C1 segment of cervical spinal cord (tissue), 14 donors: ENCODE measurements around the gene SYMPK.

ENCODE experiments used
- DNase-seq, 14 donors: peaks; one replicate each; lab custom pipeline; 2025; lab: John Stamatoyannopoulos, UW

The SYMPK gene

DNA sequence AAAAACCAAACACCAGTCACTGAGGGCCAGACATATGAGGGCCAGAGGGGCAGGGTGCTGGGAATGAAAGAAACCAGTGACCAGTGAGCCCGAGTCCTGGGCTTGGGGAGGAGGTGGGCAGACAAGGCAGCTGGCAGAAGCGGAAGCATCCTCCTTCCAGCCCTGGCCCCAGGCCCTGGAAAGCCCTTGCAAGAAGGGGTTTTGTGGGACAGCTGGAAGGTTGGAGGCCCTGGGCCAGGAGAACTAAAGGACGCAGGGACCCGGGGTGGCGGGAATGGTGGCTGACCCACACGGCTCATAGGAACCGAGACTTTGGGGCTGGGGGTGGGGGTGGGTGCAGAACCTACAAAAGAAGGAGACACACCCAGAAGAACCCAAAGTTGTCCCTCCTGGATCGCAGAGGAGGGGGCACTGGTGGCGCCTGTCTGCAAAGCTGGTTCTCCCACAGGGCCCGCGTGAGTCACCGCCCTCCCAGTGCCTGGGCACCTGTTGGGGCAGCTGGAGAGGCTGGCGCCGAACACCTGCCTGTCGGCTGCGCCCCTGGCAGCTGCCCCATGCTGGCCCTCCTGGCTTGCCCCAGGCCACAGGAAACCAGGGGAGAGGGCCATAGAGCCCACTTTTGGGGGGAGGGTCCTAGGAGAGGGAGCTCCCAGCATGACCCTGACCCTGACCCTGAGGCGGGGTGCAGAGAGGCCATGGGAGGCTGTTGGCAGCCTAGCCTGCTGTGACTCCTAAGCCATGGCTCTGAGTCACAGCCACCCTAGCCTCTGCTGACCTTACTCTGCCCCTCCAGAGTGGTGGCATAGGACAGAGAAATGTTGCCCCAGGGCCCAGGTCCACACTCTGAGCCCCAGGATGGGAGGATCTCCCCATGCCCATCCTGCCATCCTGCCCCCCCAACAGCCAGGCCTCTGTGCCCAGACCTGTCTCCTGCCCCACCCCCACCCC is 81.5 kb downstream of the SYMPK start:
- peak in 1 of 14 donors; percentile 54 for DNase-seq

DNA sequence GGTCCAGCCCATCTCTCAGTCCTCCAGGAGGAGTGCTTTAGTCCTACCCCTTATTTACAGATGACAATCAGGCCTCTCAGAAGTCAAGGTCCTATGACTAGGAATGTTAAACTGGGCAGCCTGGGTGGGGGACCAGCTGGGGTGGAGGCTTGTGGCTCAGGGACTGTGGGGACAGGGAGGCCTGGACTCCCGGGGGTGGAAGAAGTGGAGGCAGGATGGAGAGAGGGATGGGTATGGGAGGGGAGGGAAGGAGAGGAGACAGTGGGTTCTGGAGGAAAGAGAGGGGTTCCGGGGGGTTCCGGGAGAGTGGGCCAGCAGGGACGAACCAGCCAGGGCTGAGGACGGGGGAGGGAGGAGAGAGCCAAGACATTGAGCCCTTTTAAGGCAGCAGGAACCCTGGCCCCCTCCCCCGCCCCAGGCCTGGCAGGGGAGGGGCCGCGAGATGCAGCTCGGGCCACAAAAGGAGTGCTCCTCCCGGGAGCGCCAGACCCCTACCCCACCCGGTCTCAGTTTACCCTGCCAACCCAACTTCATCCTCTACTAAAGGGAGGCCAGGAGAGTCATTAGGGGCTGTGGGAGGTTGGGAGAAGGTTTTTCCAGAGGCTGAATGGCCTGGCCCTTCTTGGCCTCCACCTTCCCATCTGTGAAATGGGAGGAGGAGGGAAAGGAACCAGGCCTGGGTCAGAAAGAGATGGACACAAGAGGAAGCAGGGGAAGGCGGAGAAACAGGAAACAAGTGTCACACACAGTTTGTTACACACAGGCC is 82.3 kb downstream of the SYMPK start:
- DNase-seq, result no peak

DNA sequence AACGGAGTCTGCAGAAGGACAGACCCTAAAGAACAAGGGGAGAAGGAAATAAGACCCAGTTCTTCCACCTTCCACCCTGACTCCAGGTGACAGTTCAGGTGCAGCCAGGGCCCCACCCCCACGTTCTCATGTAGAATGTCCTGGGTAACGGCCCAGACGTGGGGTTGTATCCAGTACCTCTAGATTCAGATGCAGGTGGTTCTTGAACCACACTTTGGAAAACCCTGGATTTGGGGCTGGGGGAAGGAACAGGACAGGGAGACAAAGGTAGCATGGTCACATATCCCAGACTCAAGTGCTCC is 82.8 kb downstream of the SYMPK start:
- DNase-seq, result no peak

DNA sequence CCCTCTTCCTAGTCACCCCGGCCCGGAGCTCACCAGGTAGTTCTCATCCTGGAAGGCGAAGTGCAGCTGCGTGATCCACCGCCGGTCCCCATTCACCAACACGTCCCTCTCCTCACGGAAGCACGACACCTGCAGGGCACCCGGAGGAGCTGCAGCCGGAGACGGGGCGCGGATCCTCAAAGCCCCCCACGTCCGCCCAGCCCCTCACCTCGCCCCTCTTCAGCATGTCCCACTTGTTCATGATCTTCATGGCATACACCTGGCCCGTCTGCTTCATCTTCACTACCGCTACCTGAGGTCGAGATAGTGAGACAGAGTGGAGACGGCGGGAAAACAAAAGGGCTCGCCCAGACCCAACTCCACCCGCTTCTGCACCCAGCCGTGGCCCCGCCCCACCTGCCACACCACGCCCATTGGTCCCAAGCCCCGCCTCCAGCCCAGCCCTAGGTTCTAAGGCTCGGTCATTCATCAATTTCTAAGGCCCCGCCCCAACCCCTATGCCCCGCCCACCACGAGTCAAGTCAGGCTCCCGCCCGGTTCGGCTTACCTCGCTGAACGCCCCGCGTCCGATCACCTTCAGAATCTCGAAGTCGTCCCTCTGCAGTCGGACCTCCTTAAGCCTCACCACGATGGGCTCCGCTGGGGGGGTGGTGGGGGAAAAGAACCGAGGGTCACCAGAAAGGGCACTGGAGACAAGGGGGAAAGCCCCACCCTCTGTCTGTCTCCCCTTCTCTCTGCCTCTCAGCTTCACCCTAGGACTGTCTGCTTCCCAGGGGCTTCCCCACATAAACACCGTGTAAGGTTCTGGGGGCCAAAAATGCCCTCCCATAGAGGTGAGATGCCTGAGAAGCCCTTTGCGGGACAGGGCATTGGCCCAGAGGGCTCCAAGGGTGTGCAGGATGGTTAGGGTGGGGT is 83.5 kb downstream of the SYMPK start:
- no peak for DNase-seq

DNA sequence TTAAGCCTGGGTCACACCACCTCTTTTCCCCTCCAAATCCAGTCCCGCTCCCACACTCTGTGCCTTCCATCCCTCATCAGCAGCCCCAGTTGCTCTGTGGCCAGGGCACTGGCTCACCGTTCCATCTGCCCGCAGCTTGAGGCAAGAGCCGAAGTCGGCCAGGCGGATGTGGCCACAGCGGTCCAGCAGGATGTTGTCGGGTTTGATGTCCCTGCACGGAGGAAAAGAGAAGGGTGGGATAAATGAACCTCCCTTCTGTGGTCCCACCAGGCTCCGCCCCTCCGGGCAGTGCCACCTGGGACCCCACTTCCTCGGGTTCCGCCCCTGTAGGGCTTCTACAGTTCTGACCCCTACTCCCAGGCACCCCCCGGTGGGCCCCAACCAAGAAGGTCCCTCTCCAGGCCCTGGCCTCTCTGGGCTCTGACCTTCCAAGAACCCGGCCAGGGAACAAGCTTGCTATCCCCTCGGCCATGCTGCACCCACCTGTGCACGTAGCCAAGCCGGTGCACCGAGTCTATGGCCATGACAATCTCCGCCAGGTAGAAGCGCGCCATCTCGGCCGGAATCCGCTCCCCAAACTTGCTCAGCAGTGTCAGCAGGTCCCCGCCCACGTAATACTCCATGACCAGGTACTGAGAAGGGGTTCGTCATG is 84.8 kb downstream of the SYMPK start:
- DNase-seq, result no peak

DNA sequence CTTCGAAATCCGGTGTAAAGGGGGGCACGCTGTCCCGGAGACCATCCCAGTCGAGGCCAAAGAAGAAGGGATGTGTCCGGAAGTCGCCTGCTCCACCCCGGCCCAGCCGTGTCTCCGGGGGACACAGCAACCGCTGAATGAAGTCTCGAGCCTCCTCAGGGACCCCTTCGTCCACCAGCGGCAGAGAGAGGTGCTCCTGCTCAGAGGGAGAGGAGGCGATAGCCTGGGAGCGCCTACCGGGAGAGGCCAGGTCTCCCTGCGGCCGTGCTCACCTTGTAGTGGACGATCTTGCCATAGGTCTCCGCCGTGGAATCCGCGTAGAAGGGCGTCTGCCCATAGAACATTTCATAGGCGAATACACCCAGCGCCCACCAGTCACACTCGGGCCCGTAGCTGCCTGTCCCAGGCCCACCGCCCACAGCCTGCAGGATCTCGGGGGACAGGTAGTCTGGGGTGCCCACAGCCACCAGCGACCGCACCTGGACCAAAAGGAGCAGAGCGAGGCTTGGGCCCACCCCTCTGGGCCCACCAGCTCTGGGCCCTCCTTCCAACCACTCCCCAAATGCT is 85.5 kb downstream of the SYMPK start:
- no peak for DNase-seq

DNA sequence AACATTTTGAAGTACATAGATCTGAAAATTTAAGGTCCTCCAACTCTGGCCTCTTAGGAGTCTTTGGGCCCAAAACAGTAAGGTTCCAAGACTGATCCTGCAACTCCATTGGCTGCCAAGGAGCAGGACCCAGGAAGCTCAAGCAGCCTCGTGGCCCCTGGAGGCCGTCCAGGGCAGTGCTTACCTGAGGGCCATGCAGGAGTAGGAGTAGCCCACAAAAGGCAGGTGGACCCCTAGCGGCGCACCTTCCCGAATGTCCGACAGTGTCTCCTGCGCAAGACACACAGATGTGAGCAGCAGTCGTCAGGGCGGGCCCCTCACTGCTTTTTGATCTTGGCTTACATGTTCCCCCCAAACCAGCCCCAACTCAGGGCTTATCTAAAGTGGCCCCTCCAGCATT is 88.2 kb downstream of the SYMPK start:
- no peak for DNase-seq

DNA sequence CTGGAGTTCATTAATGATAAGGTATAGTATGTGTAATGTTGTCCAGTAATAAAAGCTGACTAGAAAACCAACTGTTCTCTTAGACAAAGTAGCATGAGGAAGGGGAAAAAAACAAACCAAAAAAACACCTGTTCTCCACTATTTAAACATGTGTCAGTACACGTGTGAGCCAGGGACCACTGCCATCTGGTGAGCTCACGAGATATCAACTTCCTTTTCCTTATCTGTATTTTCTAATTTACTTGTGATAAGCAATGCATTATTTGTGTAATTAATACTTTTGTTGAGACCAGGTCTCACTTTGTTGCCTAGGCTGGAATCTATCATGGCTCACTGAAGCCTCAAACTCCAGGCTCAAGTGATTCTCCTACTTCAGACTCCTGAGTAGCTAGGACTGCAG is 89.6 kb downstream of the SYMPK start:
- DNase-seq, result no peak

DNA sequence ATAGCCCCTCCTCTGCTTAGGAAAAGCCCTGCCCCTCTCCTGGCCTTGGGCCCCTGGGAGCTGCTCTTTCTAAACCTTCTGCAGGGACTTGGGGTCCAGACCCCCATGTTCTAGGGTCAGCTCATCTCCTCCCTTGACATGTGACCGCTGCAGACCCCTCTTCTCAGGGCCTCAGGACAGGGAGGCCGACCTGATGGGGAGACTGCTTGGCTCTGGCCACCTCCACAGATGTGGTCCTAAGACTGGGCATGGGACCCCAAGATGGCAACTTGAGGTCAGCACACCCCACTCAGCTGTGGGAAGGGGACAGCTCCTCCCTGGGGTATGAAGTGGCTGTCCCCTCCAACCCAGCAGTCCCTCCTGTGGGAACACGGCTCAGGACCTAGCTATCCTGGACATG is 90.0 kb downstream of the SYMPK start:
- no peak for DNase-seq

DNA sequence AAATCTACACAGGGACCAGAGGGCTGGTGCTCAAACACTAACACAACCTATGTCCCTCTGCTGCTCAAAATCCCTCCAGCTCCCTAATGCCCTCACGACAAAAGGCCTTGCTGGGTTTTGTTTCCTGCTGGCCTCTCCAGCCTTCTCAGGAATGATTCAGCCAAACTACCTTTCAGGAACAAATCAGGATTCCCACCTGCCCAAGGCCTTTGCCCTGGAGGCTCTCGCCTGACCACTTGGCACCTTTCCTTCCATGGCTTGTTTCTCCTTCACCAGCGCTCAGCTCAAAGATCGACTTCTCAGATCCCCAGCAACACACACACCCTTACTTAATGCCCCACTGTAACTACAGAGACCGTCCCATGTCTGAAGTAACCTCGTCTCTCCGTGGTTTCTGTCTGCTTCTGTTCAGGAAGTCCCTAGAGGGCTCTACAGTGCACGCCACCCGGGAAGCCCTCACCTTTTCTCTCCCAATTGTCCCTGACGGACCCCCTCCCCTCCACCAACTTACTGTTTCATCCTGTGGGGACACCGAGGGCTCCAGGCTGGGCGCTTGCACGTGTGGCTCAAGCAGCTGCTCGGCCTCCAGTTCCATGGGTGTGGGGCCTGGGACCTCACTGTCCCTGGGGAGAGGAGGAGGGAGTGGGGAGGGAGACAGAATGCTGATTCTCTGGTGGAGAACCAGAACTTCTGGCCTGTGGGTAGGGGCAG is 90.7 kb downstream of the SYMPK start:
- DNase-seq, result no peak

DNA sequence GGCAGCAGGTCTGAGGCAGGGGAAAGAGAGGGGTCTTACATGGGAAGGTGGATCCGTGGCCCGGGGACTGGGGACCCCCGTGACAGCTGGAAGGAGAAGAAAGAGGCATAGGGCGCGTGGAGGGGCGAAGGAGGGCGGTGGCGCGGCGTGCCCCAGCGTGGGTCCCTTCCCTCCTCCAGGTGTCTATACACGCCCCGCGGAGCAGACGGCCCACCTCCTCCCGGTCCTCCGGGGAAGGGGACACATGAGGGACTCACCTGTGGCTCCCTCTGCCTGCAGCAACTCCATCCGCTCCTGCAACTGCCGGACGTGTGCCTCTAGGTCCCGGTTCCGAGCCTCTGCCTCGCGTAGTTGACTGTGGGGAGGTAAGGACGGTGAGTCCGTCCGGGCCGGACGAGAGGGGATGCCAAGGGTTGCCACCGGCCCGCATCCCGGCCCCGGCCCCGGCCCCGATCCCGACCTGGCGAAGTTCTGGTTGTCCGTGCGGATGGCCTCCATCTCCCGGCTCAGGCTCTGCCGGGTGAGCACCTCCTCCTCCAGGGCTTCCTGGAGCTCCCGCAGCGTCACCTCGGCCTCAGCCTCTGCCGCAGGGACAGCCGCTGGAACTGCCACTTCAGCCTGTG is 91.5 kb downstream of the SYMPK start:
- DNase-seq, result no peak

DNA sequence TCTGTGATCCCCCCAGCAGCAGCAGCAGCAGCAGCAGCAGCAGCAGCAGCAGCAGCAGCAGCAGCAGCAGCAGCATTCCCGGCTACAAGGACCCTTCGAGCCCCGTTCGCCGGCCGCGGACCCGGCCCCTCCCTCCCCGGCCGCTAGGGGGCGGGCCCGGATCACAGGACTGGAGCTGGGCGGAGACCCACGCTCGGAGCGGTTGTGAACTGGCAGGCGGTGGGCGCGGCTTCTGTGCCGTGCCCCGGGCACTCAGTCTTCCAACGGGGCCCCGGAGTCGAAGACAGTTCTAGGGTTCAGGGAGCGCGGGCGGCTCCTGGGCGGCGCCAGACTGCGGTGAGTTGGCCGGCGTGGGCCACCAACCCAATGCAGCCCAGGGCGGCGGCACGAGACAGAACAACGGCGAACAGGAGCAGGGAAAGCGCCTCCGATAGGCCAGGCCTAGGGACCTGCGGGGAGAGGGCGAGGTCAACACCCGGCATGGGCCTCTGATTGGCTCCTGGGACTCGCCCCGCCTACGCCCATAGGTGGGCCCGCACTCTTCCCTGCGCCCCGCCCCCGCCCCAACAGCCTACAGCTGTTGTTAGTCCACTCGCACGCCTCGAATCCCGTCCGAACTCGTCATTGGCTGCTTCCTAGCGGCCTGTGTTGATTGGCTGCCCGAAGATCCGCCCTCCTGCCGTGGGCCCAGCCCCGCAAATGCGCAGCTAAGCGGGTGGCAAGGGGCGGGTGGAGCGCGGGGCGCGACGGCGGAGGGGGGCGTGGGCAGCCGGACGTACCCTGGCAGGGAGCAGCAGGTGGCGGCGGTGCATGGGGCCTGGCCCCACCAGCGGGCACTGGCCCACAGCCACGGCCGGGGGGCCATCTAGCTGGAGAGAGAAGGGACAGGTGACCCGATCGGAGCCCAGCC is 92.5 kb downstream of the SYMPK start:
- peak; percentile 52 to 95 (median 88) for DNase-seq

DNA sequence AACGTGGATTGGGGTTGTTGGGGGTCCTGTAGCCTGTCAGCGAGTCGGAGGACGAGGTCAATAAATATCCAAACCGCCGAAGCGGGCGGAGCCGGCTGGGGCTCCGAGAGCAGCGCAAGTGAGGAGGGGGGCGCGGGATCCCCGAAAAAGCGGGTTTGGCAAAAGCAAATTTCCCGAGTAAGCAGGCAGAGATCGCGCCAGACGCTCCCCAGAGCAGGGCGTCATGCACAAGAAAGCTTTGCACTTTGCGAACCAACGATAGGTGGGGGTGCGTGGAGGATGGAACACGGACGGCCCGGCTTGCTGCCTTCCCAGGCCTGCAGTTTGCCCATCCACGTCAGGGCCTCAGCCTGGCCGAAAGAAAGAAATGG is 93.1 kb downstream of the SYMPK start:
- DNase-seq, result peak in 8 of 14 donors; percentile 37 to 86 (median 75)

DNA sequence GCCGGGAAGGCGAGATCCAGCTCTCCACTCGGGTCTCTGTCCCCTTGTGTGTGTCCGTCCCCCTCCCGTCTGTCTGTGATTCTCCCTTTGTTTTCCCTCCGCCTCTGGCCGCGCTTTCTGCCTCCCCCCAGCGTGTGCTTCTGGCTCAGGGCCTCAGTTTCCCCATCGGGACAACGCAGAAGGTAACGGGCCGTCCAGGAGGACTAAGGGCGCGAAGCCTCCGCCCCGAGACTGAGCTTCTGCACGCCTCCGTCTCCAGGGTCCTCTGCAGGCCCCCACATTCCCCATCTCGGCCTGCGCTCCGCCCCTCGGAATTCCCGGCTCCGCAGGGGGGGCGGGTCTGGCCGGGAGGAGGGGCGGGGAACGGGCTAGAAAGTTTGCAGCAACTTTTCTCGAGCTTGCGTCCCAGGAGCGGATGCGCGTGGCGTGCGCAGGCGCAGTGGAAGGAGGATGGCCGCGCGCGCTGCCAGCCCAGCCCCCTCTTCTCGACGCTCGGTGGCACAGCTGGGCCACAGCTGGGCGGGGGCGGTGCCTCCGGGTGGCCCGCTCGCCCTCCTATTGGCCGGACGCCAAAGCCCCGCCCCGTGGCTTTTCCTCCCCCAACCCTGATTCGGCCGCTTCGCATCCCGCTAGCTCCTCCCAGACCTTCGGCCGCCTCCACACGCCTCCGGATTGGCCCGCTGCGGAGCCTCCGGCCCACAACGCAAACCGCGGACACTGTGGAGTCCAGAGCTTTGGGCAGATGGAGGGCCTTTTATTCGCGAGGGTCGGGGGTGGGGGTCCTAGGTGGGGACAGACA is 93.8 kb downstream of the SYMPK start, which contains the start of gene SIX5:
Gene SIX5, minus strand, starts transcription at position 269 of the 799 bp plus-strand sequence. CDS start 408 bp downstream, outside the sequence.
- peak; percentile 40 to 95 (median 90) for DNase-seq

DNA sequence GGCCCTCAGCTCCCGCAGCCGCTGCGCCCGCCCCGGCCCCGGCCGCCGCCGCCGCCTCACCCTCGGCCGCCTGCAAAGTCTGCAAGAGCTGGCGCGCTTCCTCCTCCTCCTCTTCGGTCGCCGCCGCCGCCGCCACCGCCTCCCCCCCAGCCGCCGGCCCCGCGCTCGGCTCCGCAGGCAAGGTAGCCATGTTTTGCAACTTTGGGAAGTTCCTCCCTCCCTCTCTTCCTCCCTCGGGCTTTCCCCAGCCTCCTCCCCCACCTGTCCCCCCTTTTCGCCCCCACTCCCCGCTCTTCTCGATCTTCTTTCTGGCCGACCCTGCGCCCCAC is 94.3 kb downstream of the SYMPK start:
- peak in 1 of 14 donors; percentile 63 for DNase-seq

DNA sequence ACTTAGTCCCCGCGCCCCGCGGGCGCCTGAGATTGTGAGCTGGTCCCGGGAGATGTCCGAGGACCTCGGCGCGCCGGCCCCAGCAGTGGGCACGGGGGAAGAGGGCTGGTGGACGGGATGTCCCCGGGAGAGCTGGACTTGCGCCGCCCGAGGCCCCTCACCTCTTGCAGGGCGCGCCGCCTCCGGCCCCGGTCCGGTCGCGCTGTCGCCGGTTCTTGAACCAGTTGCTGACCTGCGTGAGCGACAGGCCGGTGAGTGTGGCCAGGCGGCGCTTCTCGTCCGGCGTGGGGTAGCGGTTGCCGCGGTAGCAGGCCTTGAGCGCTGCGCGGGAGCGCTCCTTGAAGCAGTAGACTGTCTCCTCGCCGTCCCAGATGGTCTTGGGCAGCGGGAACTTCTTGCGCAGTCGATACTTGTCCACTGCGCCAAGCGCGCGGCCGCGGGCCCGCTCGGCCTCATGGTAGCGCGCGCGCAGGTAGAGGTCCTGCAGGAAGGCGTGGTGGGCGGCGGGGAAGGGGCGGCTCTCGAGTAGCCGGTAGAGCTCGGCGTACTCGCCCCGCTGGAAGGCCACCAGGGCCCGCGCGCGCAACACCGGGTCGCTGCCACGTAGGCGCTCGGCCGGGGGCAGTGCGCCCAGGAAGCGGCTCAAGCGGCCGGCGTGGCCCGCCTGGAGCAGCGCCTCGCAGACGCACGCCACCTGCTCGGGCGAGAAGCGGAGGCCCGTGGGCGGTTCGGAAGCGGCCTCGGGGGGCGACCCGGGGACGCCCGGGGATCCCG is 94.9 kb downstream of the SYMPK start:
- peak in 5 of 14 donors; percentile 11 to 63 (median 44) for DNase-seq

DNA sequence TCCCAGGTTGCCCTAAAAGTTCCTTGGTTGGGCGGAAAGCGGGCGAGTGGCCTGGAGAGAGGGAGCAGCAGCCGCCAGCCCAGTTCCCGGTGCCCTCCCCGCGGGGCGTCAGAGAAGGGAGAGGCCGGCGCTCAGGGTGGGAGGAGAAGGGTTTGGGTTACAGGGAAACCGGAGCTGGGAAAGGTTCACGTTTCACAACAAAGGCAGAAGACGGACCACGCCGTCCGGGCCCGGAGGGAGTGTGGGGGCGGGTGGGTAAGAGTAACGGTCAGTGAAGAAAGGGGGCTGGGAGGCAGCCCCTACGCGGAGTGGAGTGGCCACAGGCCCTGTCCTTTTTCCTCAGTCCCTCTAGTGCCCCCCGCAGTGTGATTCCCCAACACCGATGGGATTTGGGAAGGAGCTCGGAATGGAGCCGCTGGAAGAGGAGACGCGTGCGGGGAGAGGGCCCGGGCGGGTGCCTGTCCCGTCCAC is 95.5 kb downstream of the SYMPK start:
- DNase-seq, result peak in 4 of 14 donors; percentile 9 to 42 (median 23)
